Lung microvascular endothelial cell (primary cell): ENCODE data around the gene TLE1. TPM values are rescaled to one million over a fixed set of nuclear protein-coding genes. Genes with fewer than 3 reads are reported as not detected.

Experiments used
- DNase-seq, 2 donors: peaks; one replicate each; pipeline versions ENCODE4 v3.0.0 to v3.0.0-alpha.2; 2010; ENCODE audit warnings: low read depth in 2 of 2
- total RNA-seq: library from RNA; depleted of rRNA; stranded (reverse); fragments of >200 nt; gene quantifications from 2 replicates; pipeline ENCODE4 v1.2.1, GENCODE V29; 2014

Gene TLE1
- total RNA-seq, 1 donor from 2014 or later: 96.4 TPM

DNA sequence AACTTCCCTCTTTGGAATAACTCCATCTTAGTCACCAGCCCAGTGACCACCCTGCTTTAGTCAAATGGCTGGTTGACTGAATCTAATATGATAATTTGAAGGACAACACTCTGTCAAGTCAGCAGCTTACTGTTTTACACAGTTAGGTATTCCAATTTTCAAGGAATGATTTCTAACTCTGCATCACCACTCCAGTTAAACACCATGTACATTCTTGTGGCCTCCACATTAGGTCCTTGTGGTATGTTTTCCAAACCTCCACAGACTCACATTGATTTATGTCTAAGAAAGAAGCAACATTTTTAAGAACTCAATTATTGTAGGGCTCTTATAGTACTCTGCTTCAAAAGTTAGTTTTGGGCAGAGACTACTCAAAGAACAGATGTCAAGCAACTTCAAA lies 110.7 kb downstream of the TLE1 start:
- no peak for DNase-seq

- peak in 1 of 2 donors; percentile 84 for DNase-seq
Measured at GRCh38 chr9:81575956-81576355, 113.4 kb downstream of the TLE1 start.

- no peak for DNase-seq
Measured at GRCh38 chr9:81574405-81574804, 114.9 kb downstream of the TLE1 start.

DNA sequence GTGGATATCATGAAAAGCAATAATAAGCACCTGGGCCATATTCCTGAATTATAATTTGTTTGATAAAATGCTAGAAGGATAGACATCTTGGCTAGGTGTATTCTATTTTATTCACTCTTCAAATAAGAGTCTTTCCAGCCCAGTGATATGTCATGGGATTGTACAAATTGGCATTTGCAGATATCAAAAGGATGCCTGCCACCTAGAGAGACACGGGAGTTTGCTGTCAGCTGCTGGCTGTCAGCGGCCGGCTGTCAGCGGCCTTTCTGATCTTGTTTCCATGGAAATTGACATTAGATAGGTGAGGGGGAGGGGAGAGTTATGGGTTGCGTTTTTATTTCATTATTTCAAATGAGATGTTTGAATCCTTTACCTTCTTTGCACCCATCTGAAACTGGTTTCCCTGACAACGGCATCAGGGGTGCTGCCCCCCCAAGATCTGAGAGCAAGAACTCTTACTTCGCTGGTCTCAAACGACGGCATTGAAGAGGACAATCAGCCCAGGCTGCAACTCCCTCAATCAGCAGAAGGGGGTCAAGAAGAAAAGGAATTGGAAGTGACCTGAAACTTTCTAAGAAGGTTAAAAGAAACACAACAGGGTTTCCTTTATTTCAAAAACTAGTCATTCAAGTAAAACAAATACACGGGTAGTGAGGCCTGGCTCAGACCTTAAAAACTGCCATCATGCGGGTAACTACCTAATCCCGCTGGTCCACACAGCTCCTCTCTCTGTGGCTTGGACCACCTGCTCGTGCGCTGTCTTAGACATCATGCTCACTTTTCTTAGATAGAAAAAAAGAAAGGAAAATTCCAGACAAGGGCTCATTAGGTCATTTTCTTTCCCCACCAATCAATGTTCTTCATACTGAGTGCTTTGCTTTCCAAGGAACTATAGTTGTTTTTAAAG lies 115.7 kb downstream of the TLE1 start:
- no peak for DNase-seq

DNA sequence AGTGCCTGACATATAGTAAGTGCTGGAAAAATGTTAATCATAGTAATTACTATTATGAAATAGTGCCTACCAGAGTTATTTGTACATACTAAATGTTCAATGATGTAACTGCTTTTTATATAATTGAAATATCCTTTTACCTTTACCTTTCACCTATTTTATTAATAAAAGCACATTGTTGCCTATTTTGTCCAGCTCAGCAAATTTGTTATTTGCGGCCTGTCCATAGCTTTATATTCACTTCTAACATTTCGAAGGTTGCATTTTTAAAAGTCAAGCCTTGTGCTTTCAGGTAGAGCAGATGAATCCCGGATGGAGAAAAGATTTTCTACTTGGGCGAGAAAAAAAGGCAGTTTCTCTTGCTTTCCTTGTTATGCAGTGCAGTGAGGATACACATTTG lies 119.3 kb downstream of the TLE1 start:
- DNase-seq: no peak

DNA sequence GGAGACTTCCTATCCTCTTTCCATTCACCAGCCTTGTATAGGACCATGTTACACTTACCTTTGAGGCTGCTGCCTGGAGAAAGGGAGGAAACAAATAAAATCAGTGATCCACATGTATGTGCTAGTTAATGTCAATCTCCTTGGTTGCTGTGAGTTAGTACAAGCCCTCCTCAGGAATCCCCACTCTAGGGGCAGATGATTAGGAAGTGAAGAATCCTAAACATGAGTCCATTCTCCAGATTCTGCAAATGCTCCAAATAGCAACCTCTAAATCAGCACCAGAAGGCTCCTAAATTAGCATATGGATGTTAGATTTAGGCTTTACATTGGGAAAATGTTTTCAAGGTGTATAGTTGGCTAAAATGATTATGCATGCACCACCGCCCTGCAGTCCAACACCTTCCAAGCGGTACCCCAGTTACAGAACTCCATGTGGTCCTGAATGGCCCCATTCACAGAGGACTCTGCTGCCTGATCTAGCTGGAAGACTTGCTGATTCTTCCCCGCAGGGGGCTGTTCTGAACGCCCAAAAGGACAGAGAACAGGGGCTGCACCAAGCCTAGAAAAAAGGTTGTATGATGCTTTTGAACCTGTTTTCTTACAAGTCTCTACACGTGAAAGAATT lies 123.2 kb downstream of the TLE1 start:
- DNase-seq: no peak

DNA sequence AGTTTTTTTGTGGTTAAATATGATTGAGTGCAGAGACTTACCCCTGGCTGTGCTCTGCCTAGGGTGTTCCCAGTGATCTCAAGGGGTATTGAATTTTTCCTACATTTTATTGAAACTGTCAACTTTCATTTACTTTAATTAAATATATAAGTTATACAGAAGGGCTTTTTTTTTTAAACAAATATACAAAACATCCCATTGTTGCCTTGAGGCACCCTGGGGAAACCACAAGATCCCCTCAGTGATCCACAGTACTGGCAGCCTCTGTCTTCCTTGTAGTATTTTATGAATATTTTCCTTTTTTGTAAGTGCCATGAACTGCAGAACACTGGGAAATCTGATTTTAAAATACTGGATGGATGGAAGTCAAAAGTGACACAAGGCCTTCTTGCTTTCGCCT lies 123.7 kb downstream of the TLE1 start:
- no peak for DNase-seq

GRCh38 chr9:81565144-81565543 lies 124.2 kb downstream of the TLE1 start:
- no peak for DNase-seq

DNA sequence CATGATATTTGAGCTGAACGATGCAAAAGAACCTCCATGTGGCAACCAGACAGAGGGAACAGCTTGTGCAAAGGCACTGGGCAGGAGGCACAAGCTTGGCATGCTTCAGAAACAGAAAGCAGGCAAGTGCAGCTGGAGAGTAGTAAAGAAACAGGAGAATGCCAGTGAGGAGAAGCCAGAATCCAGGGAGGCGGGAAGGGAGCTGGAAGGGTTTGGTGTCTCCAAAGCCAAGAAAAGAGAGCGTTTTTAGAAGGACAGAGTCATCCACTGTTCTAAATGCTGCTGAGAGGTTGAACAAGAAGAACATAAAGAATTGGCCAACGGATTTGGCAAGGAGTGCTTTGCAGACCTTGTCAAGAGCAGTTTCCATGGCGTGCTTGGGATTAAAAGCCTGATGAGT lies 124.7 kb downstream of the TLE1 start:
- DNase-seq: no peak

- no peak for DNase-seq
Measured at GRCh38 chr9:81563739-81564138, 125.6 kb downstream of the TLE1 start.

DNA sequence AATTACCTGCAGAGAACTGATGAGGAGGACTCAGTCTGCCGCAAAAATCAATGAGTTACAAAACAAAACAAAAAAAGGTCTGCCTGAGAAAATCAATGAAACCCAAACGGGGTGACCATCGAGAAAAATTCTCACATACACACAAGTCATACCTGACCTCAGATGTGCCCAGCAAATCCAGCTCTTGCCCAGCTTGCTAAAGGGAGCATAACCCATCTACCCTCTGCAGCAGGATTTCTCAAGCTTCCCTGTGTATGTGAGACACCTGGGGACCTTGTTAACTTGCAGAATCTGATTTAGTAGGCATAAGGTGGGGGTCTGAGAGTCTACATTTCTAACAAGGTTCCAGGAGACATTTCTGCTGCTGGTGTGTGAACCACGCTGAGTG lies 126.3 kb downstream of the TLE1 start:
- no peak for DNase-seq

GRCh38 chr9:81562231-81563019 lies 126.9 kb downstream of the TLE1 start:
- DNase-seq: peak; percentile 88 to 97

DNA sequence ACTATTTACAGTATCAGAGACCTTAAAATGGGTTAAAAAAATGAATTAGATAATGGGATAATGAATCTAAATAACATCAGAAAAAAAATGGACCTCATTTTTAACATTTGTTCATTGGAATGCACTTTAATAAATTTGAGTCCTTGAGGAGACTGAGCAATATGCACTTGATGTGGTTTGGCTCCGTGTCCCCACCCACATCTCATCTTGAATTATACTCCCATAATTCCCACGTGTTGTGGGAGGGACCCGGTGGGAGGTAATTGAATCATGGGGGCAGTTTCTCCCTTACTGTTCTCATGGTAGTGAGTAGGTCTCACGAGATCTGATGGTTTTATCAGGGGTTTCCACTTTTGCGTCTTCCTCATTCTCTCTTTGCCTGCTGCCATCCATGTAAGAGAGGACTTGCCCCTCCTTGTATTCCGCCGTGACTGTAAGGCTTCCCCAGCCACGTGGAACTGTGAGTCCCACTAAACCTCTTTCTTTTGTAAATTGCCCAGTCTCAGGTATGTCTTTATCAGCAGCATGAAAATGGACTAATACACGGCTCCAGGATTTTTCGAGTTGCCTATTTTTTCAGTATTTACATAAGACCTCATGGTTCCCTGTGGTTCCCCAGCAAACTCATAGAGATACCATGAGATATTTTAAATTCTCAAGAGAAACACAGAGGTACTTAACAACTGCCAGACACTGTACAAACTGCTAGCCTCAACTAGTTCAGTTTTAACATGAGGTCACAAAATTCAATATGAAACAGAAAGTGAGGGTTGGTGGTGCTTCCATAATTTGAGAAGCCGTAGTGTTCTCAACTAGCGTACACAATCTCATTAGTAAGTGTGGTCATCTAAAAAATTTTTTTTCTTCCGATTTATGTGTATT lies 128.3 kb downstream of the TLE1 start:
- no peak for DNase-seq

DNA sequence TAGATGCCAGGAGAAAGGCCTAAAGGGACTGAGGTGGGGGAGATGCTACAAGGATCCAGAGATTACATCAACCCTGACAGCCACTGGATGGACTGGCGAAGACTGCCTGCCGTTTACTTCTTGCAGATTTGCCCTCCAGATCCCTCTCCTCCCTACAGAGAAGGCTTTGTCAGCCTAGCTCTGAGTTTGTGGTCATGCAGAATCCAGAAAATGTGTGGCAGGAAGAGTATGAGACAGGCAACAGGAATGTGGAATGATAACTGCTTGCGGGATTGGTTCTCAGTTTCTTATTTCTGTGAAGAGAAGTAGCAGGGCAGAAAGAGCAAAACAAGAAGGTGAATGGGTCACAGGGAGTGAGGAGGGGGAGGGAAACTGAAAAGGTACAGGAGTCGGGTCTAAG lies 129.6 kb downstream of the TLE1 start:
- peak in 1 of 2 donors; percentile 76 for DNase-seq

- no peak for DNase-seq
Measured at GRCh38 chr9:81559197-81559596, 130.2 kb downstream of the TLE1 start.

DNA sequence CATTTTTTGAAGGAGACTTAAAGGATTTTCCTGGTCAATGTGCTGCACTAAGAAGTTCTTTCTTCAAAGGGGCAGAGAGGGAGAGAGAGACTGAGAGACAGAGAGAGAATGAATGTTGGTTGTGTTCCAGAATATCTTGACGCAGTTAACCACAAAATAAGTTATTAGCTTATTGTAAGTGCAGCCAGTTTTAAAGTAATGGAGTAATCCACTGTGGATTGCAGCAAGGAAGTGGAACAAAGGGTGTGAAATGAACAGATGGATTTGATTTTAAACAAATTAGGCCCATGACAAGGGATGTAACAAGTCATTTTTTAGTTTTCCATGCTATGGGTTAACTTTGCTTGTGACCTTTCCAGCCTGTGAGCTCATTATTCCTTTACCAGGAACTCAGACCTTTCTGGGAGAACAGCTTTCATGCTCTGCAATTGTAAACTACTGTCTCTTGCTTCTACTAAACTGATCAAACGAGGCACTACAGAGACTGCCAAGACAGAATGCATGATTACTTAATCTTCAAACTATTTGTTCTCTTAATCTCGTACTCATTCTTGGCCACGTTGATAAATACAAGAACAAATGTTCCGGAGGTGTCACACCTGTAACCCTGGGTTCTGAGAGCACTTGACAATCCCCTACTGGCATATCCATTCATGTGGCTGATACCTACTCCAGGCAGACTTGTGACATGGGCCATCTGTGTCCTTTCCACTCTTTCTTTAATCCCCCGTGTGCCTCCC lies 131.1 kb downstream of the TLE1 start:
- peak; percentile 20 to 45 for DNase-seq

DNA sequence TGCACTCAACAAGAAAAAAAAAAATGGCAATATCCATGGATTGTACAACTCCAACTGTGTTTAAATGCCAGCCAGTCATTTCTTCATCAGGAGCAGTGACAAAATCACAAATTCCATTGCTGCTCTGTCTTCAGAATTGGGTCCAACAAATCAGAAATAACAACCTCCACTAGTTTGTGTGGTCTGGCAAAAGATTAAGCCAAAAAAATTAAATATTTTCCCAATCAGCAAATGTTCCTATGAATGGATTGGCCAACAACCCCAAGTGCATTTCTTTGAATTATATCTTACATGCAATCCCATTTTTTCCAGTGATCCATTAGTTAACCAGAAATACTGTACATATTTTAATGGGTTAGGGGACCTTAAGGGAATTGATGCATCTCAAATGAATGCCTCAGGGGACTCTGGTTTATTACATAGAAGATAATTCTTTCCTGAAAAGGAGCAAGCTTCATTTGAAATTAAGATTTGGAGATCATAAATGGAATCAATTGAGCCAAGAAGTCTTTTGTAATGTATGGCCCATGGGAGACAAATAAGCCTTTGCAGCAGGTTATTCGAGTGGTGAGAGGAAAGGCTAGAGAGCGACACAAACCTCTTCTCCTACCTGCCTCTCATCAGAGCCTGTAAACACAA lies 131.8 kb downstream of the TLE1 start:
- no peak for DNase-seq

DNA sequence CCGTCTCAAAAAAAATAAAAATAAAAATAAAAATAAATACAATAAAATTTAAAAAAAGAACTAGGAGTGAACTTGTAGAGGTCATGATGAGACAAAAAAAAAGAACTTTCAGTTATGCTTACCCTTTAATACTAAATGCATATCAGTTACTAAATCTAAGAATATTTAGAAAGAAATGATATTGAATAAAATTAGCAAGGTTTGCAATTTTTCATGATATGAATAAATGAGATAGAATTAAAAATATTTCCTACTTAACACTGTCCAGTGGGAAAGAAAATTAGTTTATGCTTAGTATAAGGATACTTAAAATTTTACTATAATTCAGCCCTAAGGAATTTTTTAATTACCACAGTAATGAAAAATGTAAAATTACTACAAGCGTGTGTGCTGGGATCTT lies 132.4 kb downstream of the TLE1 start:
- no peak for DNase-seq

DNA sequence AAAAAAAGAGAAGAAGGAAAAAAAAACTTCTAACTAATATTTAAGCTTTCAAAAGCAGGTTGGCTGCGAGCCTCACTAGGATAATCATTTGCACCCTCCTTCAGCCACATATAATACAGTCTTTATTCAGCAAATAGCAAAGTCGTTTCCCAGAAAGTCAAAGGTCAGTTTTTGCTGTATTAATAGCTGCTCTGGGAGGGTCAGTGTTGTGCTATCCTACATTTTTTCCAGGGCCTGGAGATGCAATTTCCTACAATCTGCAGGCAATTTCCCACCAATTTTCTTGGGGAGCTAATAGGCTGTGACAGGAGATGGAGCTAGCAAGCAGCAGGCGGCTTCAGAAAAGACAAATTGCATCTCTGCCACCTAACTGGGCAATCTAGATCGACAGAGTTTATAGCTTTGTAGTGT lies 136.8 kb downstream of the TLE1 start:
- DNase-seq: no peak

GRCh38 chr9:81550207-81550583 lies 139.2 kb downstream of the TLE1 start:
- DNase-seq: no peak
